AG10803 (cell line): Measurements from ENCODE around the gene GLIS1.
A peak's percentile ranks its signal among the peaks of the same experiment; 100 is the strongest.

ENCODE experiments used
- DNase-seq: peaks from one replicate; pipeline ENCODE4 v3.0.0; 2010; ENCODE audit warnings: low read depth
- H3K4me3 ChIP-seq: 2 replicates; pipeline ENCODE4 v1.5.1; 2011; ENCODE audit warnings: mild to moderate bottlenecking, low read length, control low read depth
- TF ChIP-seq, protein P1 (sequence below): conservative IDR thresholded peaks from 2 replicates; pipeline ENCODE4 v1.5.1; 2011; ENCODE audit warnings: mild to moderate bottlenecking, low read length, control low read depth, inconsistent platforms

The GLIS1 gene

GRCh38 chr1:53625766-53626520 is 113.0 kb downstream of the GLIS1 start:
- TF ChIP-seq, protein P1, sequence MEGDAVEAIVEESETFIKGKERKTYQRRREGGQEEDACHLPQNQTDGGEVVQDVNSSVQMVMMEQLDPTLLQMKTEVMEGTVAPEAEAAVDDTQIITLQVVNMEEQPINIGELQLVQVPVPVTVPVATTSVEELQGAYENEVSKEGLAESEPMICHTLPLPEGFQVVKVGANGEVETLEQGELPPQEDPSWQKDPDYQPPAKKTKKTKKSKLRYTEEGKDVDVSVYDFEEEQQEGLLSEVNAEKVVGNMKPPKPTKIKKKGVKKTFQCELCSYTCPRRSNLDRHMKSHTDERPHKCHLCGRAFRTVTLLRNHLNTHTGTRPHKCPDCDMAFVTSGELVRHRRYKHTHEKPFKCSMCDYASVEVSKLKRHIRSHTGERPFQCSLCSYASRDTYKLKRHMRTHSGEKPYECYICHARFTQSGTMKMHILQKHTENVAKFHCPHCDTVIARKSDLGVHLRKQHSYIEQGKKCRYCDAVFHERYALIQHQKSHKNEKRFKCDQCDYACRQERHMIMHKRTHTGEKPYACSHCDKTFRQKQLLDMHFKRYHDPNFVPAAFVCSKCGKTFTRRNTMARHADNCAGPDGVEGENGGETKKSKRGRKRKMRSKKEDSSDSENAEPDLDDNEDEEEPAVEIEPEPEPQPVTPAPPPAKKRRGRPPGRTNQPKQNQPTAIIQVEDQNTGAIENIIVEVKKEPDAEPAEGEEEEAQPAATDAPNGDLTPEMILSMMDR: no peak
- DNase-seq: peak; percentile 9
- no peak overlapping the region for H3K4me3 ChIP-seq

DNA sequence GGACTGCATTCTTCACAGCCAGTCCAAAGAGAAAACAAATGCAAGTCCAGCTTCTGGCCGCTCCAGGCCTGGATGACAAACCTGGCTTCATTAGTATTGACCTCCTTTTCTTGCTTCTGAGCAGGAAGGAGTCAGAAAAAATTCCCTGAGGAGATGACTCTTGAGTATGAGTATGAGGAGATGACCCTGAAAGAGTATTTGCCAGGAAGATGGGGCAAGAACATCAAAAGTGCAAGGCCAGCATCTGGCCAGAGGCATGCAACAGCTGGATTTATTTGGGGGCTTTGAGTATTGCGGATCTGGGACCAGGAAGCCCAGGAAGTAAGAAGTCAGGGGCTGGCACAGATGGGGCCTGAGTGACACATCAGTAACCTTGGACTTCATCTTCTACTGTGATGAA is 113.9 kb downstream of the GLIS1 start:
- no peak overlapping the region for H3K4me3 ChIP-seq
- TF ChIP-seq, protein P1: no peak
- DNase-seq: peak; percentile 92

DNA sequence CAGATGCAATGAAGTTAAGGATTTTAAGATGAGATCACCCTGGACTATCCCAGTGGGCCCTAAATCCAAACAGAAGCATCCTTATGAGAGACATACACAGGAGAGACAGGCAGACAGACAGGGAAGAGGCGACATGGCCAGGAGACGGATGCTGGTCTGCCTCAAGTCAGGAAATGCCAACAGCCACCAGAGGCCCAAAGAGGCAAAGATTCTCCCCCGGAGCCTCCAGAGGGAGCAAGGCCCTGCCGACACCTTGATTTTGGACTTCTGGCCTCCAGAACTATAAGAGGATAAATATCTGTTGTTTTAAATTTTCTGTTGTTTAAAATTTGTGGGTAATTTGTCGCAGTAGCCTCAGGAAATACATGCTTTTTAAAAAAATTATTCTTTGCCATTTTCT is 116.4 kb downstream of the GLIS1 start:
- no peak overlapping the region for H3K4me3 ChIP-seq
- no peak for DNase-seq
- TF ChIP-seq, protein P1: no peak

DNA sequence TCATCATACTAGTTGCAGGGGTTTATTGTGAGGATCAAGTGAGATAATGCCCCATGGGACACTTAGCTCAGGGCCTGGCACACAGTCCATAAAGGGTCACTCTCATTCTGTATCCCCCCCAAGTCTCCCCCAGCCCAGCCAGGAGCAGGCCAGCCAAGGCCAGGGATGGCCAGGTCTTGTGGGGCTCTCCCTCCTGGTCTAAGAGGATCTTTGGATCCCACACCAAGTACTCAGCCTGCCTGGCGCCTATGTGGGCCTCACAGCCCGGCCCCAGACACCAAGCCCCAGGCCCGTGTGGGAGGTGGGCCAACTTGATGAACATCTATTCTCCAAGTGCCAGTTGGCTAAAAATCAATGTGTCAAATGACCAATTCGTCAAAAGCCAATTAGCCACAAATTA is 117.8 kb downstream of the GLIS1 start:
- TF ChIP-seq, protein P1: no peak
- no peak overlapping the region for H3K4me3 ChIP-seq

DNA sequence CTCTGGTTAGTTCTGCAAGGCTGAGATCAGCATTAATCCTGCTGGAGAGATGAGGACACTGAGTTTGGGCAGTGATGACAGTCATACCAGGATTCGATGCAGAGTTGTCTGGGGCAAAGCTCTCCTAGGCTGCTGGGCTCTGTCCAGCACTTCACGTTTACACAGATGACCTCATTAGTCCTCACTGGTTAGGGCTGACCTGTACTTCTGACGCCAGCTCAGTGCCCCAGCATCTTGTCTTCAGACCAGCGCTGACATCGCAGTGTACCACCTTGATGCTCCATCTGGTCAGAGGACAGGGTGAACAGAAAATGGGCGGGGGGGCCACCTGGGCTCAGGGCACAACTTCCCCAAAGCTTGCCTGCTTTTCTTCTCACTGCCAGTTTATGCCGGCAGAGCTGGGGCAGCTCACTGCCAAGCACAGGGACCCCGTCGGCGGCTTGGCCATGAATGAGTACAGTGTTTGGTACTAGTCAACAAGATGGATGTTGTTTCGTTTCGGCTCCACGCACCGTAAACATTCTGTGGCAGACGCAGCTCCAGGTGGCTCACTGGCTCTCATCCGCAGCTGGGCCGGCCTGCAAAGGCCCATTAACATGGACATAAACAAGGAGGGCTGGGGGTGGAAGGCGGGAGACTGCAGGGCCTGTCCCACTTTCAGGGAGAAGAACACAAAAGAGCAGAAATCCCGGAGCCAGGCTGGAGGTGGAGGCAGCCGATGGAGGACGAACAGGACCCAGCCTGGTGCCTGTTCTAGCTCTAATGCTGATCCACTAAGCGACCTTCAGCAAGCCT is 118.7 kb downstream of the GLIS1 start:
- DNase-seq: no peak

More for the DNA sequence above, 117.8 kb downstream of the GLIS1 start:
- DNase-seq: no peak

GRCh38 chr1:53619367-53620060 is 119.5 kb downstream of the GLIS1 start:
- no peak overlapping the region for H3K4me3 ChIP-seq
- TF ChIP-seq, protein P1: no peak
- no peak for DNase-seq

More for the DNA sequence above, 118.7 kb downstream of the GLIS1 start:
- H3K4me3 ChIP-seq: no peak overlapping the region
- TF ChIP-seq, protein P1: no peak
